NT2/D1 (cell line): ENCODE measurements around the gene GNG12.

ENCODE experiments used
- DNase-seq: peaks from one replicate; pipeline ENCODE4 v3.0.0-alpha.2; 2011; ENCODE audit warnings: low read depth, low spot score
- H3K27me3 ChIP-seq: 2 replicates; pipeline ENCODE4 v1.6.0; 2011; ENCODE audit warnings: mild to moderate bottlenecking; ENCODE audit not compliant: insufficient read length, insufficient read depth
- H3K36me3 ChIP-seq: 2 replicates; pipeline ENCODE4 v1.6.1; 2011; ENCODE audit warnings: mild to moderate bottlenecking, low read length, mixed read lengths; ENCODE audit not compliant: insufficient read depth, insufficient read length
- H3K4me1 ChIP-seq: 2 replicates; pipeline ENCODE4 v1.5.1; 2011; ENCODE audit not compliant: insufficient read depth, insufficient read length
- H3K4me3 ChIP-seq: 2 replicates; pipeline ENCODE4 v1.5.1; 2011; ENCODE audit warnings: low read depth; ENCODE audit not compliant: insufficient read length
- H3K9ac ChIP-seq: 2 replicates; pipeline ENCODE4 v1.6.0; 2011; ENCODE audit warnings: low read depth; ENCODE audit not compliant: insufficient read length
- H3K9me3 ChIP-seq: 2 replicates; pipeline ENCODE4 v1.5.1; 2011; ENCODE audit warnings: mild to moderate bottlenecking, low read length; ENCODE audit not compliant: insufficient read depth
- SUZ12 ChIP-seq: IDR thresholded peaks from 2 replicates; pipeline ENCODE4 v1.6.1; 2011; ENCODE audit not compliant: insufficient read length, insufficient read depth; ENCODE audit errors: extremely low read depth
- YY1 ChIP-seq: IDR thresholded peaks from 2 replicates; pipeline ENCODE4 v1.6.1; 2011; ENCODE audit not compliant: insufficient read length, insufficient read depth
- ZNF274 ChIP-seq: IDR thresholded peaks from 2 replicates; pipeline ENCODE4 v1.6.1; 2011; ENCODE audit warnings: mild to moderate bottlenecking, low read depth, low read length

GNG12 gene

GRCh38 chr1:67689267-67690017, 143.8 kb downstream of the GNG12 start:
- peaks cover 50% of the 10 kb centered on the region for H3K36me3 ChIP-seq
- no peaks in the 10 kb centered on the region for H3K27me3 ChIP-seq
- H3K4me3 ChIP-seq, result no peak overlapping the region
- H3K4me1 ChIP-seq, result peaks cover 2% of the 10 kb centered on the region
- no peak for DNase-seq
- H3K9ac ChIP-seq, result no peak overlapping the region
- TF ChIP-seq SUZ12 (no peak), YY1 (no peak), ZNF274 (no peak)
- H3K9me3 ChIP-seq, result no peaks in the 10 kb centered on the region

DNA sequence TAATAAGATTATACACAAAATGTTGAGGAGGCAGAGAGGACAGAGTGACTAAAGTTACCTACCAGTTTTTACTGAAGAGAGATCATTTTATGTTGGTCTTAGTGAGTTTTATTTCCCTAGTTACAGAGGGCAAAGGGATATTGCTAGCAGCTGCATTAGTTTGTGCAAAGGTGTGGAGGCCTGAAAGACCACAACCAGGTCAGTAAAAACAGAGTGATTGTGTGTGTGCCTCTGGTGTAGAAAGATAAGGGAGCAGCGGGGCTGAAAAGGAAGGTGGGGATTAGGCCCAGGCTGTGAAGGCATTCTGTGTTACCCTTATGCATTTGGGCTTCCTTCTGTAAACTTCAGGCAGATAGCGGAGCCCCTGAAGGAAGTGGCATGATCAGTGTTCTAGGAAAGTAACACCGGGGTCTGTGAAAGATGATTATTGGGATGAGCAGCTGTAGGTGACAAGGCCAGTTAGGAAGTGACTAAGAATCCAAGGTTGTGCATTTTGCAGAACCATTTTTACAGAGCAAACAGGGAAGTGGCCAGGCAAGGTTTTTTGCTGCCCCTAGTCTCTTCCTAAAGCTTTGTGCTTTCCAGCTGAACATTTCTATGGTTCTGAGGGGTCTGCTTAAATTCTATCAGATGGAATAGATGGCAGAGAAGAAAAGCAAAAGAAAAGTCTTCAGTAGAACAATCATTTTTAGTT, 144.6 kb downstream of the GNG12 start:
- no peak for DNase-seq
- H3K9ac ChIP-seq, result no peak overlapping the region
- H3K27me3 ChIP-seq, result no peaks in the 10 kb centered on the region
- TF ChIP-seq ZNF274 (no peak), YY1 (no peak), SUZ12 (no peak)
- peaks cover 50% of the 10 kb centered on the region for H3K36me3 ChIP-seq
- H3K4me1 ChIP-seq, result peaks cover 2% of the 10 kb centered on the region
- no peak overlapping the region for H3K4me3 ChIP-seq
- H3K9me3 ChIP-seq, result no peaks in the 10 kb centered on the region

DNA sequence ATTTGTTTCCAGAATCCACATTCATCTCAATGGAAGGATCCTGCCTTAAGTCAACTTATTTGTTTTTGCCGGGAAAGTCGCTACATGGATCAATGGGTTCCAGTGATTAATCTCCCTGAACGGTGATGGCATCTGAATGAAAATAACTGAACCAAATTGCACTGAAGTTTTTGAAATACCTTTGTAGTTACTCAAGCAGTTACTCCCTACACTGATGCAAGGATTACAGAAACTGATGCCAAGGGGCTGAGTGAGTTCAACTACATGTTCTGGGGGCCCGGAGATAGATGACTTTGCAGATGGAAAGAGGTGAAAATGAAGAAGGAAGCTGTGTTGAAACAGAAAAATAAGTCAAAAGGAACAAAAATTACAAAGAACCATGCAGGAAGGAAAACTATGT, 145.6 kb downstream of the GNG12 start:
- peaks cover 2% of the 10 kb centered on the region for H3K4me1 ChIP-seq
- H3K4me3 ChIP-seq, result no peak overlapping the region
- no peaks in the 10 kb centered on the region for H3K27me3 ChIP-seq
- H3K9ac ChIP-seq, result no peak overlapping the region
- H3K9me3 ChIP-seq, result no peaks in the 10 kb centered on the region
- TF ChIP-seq ZNF274 (no peak), SUZ12 (no peak), YY1 (no peak)
- DNase-seq, result no peak
- H3K36me3 ChIP-seq, result peaks cover 50% of the 10 kb centered on the region

GRCh38 chr1:67687198-67687545, 146.1 kb downstream of the GNG12 start:
- H3K9me3 ChIP-seq, result no peaks in the 10 kb centered on the region
- H3K9ac ChIP-seq, result peak overlapping the region; percentile 99
- H3K27me3 ChIP-seq, result no peaks in the 10 kb centered on the region
- DNase-seq, result no peak
- peaks cover 2% of the 10 kb centered on the region for H3K4me1 ChIP-seq
- H3K4me3 ChIP-seq, result peak overlapping the region; percentile 99
- H3K36me3 ChIP-seq, result peaks cover 50% of the 10 kb centered on the region
- TF ChIP-seq SUZ12 (no peak), YY1 (no peak), ZNF274 (no peak)

DNA sequence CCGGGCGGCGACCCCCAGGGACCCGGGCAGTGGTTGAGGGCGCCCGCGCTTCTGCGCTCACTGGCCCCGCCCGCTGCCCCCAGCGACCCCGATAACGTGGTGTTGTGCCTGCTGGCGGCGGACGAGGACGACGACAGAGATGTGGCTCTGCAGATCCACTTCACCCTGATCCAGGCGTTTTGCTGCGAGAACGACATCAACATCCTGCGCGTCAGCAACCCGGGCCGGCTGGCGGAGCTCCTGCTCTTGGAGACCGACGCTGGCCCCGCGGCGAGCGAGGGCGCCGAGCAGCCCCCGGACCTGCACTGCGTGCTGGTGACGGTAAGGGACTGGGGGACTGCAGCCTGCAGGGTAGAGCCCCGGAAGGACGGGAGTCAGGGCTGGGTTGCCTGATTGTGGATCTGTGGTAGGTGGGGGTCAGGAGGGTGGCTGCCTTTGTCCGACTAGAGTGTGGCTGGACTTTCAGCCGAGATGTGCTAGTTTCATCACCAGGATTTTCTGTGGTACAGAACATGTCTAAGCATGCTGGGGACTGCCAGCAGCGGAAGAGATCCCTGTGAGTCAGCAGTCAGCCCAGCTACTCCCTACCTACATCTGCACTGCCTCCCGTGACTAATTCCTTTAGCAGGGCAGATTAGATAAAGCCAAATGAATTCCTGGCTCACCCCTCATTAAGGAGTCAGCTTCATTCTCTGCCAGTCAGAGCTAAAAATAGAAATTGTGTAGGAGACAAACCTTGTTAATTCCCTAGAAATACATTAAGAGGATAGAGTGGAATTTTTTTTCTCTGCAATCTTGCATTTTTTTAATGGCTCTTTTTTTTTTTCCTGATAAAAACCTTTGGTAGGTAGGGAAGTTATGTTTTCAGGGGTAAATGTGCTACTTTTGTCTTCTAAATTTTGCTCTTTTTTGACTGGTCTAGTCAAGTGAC, 146.7 kb downstream of the GNG12 start:
- TF ChIP-seq SUZ12 (no peak), ZNF274 (no peak), YY1 (no peak)
- H3K9me3 ChIP-seq, result no peaks in the 10 kb centered on the region
- peaks cover 2% of the 10 kb centered on the region for H3K4me1 ChIP-seq
- no peaks in the 10 kb centered on the region for H3K27me3 ChIP-seq
- peak overlapping the region; percentile 99 for H3K9ac ChIP-seq
- peak; percentile 73 for DNase-seq
- peak overlapping the region; percentile 99 for H3K4me3 ChIP-seq
- peaks cover 50% of the 10 kb centered on the region for H3K36me3 ChIP-seq

- H3K9ac ChIP-seq, result peak overlapping the region; percentile 99
- peak overlapping the region; percentile 99 for H3K4me3 ChIP-seq
- H3K4me1 ChIP-seq, result peaks cover 2% of the 10 kb centered on the region
- TF ChIP-seq SUZ12 (no peak), ZNF274 (no peak), YY1 (no peak)
- no peak for DNase-seq
- H3K9me3 ChIP-seq, result no peaks in the 10 kb centered on the region
- no peaks in the 10 kb centered on the region for H3K27me3 ChIP-seq
- H3K36me3 ChIP-seq, result peaks cover 50% of the 10 kb centered on the region
These were observed 147.6 kb downstream of the GNG12 start for GRCh38 chr1:67685558-67686266.
